ENCODE measurements around the gene SBNO2.
"Not testable (repeated sequence)": the region's sequence is repeated elsewhere in the genome, so short reads cannot be mapped to it uniquely, and the experiment has no call there.

Gene SBNO2

GRCh38 chr19:1134431-1134830 is 39.6 kb downstream of the SBNO2 start:
- DNase-seq = no peak

GRCh38 chr19:1133471-1133929 is 40.6 kb downstream of the SBNO2 start:
- DNase-seq = no peak

- DNase-seq = no peak
These were observed 41.3 kb downstream of the SBNO2 start for GRCh38 chr19:1132552-1133383.

GRCh38 chr19:1131718-1132551 is 42.1 kb downstream of the SBNO2 start:
- peak in 1 of 2 experiments; percentile 86 for DNase-seq

- DNase-seq = peak in 1 of 2 experiments; percentile 18
These were observed 43.0 kb downstream of the SBNO2 start for GRCh38 chr19:1130771-1131717.

GRCh38 chr19:1129535-1129934 is 44.5 kb downstream of the SBNO2 start:
- DNase-seq = no peak

- DNase-seq = not testable (repeated sequence)
These were observed 45.0 kb downstream of the SBNO2 start for GRCh38 chr19:1129084-1129483.

GRCh38 chr19:1128106-1128505 is 46.0 kb downstream of the SBNO2 start:
- no peak for DNase-seq

- no peak for DNase-seq
These were observed 46.9 kb downstream of the SBNO2 start for GRCh38 chr19:1126984-1127760.

GRCh38 chr19:1125601-1126467 is 48.2 kb downstream of the SBNO2 start:
- no peak for DNase-seq

GRCh38 chr19:1123885-1124677 is 50.0 kb downstream of the SBNO2 start:
- no peak for DNase-seq

GRCh38 chr19:1123381-1123780 is 50.7 kb downstream of the SBNO2 start:
- no peak for DNase-seq

GRCh38 chr19:1122972-1123363 is 51.1 kb downstream of the SBNO2 start:
- DNase-seq = peak in 1 of 2 experiments; percentile 60

- no peak for DNase-seq
These were observed 51.8 kb downstream of the SBNO2 start for GRCh38 chr19:1122021-1122971.

GRCh38 chr19:1121395-1121794 is 52.7 kb downstream of the SBNO2 start:
- DNase-seq = no peak

- DNase-seq = no peak
These were observed 54.4 kb downstream of the SBNO2 start for GRCh38 chr19:1119475-1120217.

- DNase-seq = no peak
These were observed 55.1 kb downstream of the SBNO2 start for GRCh38 chr19:1118999-1119398.

GRCh38 chr19:1117654-1118053 is 56.4 kb downstream of the SBNO2 start:
- DNase-seq = no peak

Data from NCI-H526 (cell line).